GM21528 (cell line): ENCODE data around the gene ZMYM3.
A peak's percentile ranks its signal among the peaks of the same experiment; 100 is the strongest.
"Not testable (repeated sequence)": the region's sequence is repeated elsewhere in the genome, so short reads cannot be mapped to it uniquely, and the experiment has no call there.

ENCODE experiments used
- ATAC-seq: cut with Tn5 transposase; IDR thresholded peaks from one replicate; pipeline ENCODE4 v1.9.1; 2021; ENCODE audit warnings: mild to moderate bottlenecking, moderate library complexity; ENCODE audit not compliant: unreplicated experiment, low FRiP score

The ZMYM3 gene

DNA sequence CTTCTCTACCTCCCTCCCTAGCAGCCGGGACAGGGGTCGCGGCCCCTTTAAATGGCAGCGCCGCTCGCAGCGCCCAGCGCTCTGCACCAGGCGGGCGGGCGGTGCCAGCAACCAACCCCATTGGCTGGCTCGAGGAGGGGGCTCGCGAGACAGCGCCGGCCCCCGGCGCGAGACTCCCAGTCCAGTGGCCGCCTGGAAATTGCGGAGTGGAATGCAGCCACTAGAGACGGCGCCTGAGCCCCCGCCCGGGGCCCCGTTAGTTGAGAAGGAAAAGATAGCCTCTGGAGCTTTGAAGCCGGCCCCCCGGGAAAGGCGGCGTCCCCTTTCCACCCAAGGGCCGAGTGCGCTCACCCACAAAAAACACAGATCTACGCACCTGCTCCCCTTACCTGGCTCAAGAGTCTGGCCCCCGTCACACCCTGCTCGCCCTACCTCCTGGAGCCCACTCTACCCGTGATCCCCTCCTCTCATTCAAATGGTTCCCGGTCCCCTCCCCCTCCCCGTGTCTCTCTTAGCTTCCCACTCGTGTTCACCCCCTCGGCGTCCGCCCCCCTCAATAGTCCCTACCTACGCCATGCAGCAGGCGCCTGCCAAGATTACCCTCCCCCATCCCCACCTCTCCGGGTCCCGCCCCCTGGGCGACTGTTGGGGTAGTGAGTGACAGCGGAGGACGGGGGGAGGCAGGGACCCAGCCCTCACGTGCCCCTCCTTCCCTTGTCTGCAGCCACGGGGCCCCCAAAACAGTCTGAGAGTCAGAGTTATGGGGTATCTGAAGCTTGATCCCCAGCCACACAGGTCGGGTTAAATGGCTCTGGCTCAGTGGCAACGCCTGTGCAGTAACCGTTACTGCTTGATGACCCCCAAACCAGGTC lies at the start of gene ZMYM3:
Gene ZMYM3 (minus strand): TSS at position 49 of the 872 bp plus-strand sequence. CDS start 885 bp downstream, outside the sequence.
- peak; percentile 83 for ATAC-seq

DNA sequence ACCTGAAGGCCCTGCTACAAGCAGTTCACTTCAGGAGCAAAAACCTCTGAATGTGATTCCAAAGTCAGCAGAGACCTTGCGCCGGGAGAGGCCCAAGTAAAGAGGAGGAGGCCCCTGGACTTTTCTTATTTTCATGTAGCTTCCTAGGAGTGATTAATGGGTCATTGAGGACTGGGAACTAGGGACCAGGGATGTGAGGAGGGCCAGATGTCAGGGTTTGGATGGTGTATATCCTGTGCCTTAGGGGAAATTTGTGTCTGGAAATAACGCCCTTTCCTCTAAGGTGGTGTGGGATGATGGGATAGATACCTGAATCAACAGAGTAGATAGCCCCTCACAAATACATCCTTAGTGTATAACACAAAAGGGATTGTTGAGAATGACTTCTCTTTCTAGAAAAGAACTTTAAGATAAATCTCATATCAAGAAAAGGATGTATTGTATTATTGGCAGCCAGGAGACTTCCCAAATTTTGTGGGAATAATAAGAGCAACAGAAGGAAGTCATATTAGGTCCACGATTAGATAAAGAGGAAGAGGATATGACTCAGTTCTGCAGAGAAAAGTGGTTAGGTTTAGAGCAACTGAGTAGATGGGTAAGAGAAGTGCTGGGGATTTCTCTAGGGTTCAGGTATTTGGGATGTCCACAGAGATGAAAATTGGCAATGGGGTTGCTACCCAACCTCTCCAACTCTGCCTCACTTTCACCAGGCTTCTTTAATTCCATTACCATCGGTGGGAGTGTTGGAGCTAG lies 48.7 kb upstream of the ZMYM3 start:
- ATAC-seq: no peak

DNA sequence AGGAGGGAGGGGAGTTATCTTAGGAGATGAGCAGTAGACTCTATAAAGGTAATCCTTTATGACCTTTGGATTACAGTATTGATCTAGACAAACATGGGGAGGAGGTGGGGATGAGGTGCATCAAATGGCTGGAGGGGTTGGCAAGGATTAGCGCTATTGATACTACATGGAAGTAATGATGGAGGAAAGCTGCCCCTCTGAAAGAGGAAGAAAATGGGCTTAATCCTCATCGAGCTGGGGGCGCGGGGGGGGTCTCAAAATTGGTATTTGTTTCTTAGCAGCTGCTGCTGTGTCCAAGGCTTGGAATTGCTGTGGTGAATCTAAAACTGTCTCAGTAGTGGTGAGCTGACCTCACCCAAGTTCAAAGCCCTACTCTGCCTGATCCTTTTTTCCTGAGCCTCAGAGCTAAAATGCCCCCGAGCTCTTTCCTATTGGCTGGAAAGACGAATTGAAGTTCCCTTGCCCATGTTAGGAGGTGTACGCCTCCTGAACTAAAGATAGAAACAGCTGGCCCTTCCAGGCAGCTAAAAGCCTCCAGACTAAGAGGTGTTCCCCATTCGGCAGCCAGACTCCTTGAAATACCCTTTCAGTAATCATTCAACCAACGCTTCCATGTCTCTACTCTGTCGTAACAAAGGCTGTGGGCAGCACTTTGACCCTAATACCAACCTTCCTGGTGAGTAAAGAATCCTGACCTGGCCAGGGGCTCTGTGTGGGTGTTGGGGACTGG lies 47.4 kb upstream of the ZMYM3 start, which contains the start of gene ITGB1BP2:
Gene ITGB1BP2 (plus strand): TSS at position 556 of the 730 bp plus-strand sequence. CDS start 57 bp downstream, at position 613.
- no peak for ATAC-seq

DNA sequence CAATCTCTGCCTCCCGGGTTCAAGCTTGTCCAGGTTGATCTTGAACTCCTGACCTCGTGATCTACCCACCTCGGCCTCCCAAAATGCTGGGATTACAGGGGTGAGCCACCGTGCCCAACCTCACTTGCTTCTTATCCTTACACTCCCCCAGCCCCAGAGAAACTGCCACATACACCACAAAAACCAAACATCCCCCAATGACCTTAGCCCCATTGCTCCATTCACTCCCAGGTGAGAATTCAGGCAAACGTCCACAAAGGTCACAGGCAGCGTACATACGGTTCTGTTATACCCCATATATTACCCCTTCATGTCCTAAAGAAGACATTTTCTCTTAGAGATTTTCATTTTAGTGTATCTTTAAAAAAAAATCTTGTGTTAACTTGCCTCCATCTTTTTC lies 46.6 kb upstream of the ZMYM3 start:
- ATAC-seq: not testable (repeated sequence)

DNA sequence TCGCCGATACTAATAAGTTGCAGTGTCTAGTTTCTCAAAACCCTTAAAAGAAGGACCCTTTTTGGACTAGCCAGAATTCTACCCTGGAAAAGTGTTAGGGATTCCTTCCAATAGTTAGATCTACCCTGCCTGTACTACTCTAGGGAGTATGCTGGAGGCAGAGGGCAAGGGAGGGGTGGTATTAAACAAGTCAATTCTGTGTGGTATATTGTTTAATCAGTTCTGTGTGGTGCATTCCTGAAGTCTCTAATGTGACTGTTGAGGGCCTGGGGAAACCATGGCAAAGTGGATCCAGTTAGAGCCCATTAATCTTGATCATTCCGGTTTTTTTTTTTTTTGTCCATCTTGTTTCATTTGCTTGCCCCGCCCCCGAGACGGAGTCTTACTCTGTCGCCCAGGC lies 46.1 kb upstream of the ZMYM3 start:
- not testable (repeated sequence) for ATAC-seq

DNA sequence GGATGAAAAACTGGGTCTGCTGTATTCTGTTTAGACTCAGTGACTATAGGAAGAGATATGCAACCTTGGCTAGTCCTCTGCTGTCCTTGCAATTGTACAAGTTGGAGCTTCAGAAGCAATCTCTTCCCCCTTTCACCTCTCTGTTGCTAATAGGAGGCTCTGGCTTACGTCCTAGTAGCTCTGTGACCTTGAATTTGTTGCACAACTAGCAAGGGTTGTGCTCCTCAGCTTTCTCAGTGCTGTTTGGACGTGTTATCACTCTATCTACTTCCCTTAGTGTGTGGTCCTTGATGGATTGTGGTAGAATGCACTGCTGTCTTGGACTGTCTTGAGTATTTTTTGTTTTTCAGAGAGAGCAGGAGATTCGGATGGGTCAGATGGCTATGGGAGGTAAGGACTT lies 44.2 kb upstream of the ZMYM3 start:
- no peak for ATAC-seq

DNA sequence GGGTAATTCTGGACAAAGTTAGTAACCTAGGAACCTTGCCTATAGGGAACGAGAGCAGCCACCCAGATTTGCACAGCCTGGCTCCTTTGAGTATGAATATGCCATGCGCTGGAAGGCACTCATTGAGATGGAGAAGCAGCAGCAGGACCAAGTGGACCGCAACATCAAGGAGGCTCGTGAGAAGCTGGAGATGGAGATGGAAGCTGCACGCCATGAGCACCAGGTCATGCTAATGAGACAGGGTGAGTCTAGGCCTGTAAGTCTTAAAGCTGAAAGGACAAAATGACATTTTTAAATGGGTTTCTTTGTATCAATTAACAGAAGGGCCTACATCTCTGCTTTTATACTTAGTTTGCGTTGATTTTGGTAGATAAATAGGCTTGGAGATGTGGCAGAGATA lies 42.9 kb upstream of the ZMYM3 start:
- no peak for ATAC-seq

DNA sequence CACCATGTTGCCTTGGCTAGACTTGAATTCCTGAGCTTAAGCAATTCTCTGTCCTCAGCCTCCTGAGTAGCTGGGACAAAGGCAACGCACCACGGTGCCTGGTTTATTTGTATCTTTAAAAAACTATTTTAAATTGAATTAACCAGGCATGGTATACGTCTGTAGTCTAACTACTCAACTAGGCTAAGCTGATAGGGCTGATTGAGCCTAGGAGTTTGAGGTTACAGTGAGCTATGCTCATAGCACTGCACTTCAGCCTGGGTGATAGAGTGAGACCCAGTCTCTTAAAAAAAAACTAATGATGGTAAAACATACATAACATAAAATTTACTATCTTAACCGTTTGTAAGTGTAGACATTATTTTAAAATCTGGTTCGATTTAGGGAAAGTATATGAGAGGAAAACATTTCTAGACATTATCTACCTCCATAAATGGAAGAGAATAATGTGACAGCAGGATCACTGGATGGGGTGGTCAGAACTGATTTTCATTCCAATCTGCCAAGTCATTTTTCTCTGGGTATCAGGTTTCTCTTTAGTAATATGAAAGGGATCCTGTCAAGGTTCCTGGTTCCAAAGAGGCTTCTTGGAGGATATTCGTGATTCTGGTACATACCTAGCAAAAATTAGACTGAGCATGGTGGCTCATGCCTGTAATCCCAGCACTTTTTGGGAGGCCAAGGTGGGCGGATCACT lies 38.9 kb upstream of the ZMYM3 start:
- ATAC-seq: no peak

DNA sequence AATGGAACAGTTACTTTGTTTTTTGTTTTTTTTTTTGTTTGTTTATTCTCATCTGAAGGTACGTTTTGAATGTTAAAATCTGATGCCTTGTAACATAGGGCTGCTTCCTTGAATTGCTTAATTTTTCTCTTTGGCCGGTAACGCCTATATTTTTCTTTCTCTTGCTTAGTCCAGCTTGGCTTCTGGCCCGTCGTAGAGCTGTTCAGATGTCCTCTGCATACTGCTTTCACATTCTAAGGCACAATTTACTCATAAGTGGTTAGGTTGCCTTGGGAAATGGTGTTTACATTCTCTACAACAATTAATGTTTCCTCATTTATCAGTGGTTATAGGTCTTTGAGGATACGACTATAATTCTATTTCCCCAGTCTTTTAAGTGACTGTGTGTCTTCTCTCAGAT lies 37.4 kb upstream of the ZMYM3 start:
- ATAC-seq: no peak

DNA sequence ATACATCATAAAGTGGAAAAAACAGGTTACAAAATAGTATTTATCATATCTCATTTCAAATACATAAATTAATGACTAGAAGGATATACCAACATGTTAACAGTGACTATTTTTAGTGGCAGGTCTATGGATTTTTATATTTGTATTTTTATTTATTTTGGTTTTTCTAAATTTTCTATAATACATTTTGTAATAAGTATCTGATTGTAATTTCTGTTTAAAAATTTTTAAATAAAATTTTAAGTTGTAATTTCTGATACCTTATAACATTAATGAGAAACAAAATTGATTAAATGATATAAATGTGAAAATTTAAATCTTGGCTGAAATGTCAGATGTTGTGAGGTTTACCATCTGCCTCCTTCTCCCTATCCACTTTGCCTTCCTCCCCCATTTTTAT lies 32.0 kb upstream of the ZMYM3 start:
- ATAC-seq: no peak

DNA sequence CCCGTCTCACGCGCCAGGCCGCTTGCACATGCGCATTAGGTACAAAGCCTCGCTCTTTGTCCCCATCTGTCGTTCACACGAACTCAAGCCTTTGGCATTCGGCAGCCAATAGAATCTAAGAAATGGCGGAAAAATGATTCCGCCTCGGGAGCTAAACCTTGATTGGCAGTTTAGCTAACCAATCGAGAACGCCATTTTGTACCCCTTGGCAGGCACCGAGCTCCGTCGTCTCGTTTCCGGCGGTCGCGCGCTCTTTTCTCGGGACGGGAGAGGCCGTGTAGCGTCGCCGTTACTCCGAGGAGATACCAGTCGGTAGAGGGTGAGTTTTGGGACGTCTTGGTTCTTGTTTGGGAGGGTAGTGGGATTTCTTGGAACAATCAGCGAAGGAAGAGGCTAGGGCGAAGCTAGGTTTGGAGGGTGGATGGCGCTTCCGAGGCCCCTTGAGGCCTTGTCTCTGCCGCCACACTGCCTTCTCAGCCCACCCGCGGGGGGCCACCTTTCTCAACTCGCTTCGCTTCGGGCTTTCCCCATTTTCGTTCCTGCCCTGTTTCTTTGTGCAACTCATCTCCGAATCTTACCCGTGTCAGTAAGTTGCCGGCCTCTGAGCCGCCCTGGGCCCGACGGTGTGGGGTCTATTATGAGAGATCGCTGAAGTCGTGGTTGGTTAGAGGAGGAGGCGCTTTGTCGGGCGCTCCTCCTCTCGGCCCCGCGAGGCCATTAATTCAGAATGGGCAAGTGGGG lies 29.6 kb upstream of the ZMYM3 start, which contains the start of gene NONO:
Gene NONO (plus strand): TSS at position 233 of the 741 bp plus-strand sequence. CDS start 7,003 bp downstream, outside the sequence.
- ATAC-seq: peak; percentile 78

DNA sequence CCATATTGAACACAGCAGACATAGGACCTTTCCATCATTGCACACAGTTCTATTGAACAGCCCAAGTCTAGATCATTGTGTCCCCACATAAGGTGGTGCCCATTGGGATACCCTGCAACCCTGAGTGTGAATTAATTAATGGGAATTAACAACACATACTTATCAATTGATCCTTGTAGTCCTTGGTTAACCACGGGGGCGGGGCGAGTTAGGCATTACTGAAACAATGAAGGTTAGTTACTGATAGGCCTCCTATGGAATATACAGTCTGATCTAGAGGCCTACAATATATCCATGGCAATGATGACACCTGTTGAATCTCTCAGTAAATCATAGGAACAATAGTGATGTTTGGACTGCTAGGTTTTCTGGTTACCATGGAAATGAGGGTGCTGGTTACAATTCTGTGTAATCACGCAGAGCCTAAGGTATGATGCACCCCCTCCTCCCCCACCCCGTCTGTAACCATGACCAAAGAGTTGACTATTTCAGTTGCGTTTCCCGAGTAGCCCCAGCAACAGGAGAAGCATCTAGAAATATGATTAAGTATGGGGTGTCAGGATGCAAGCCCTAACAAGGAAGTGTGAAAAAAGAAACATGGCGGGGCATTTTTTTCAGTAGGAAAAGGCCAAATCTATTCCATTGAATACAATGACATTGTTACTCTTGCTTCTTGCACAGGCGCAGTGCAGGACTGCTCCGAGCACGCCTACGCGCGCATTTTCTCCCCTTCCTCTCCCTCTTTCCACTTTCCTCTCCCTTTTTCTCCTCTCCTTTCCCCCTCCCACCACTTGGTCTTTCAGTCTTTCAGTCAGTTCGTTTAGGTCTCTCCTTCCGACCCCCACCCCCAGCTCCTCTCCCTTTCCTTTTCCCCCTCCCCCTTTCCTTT lies 28.8 kb upstream of the ZMYM3 start:
- ATAC-seq: peak; percentile 32

DNA sequence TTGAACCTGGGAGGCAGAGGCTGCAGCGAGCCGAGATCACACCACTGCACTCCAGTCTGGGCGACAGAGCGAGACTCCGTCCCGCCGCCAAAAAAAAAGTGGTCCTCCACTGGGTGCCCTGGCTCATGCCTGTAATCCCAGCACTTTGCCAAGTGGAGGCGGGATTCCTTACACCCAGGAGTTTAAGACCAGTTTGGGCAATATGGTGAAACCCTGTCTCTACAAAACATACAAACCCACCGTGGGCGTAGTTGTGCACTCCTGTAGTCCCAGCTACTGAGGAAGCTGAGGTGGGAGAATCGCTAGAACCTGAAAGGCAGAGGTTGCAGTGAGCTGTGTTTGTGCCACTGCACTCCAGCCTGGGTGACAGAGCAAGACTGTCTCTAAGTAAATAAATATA lies 27.4 kb upstream of the ZMYM3 start:
- not testable (repeated sequence) for ATAC-seq

DNA sequence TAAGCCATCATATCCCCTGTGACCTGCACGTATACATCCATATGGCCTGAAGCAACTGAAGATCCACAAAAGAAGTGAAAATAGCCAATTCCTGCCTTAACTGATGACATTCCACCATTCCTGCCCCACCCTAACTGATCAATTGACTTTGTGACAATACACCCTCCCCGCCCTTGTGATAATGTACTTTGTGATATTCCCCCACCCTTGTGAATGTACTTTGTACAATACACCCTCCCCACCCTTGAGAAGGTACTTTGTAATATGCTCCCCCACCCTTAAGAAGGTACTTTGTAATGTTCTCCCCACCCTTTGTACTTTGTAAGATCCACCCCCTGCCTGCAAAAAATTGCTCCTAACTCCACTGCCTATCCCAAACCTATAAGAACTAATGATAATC lies 18.4 kb upstream of the ZMYM3 start:
- ATAC-seq: not testable (repeated sequence)

DNA sequence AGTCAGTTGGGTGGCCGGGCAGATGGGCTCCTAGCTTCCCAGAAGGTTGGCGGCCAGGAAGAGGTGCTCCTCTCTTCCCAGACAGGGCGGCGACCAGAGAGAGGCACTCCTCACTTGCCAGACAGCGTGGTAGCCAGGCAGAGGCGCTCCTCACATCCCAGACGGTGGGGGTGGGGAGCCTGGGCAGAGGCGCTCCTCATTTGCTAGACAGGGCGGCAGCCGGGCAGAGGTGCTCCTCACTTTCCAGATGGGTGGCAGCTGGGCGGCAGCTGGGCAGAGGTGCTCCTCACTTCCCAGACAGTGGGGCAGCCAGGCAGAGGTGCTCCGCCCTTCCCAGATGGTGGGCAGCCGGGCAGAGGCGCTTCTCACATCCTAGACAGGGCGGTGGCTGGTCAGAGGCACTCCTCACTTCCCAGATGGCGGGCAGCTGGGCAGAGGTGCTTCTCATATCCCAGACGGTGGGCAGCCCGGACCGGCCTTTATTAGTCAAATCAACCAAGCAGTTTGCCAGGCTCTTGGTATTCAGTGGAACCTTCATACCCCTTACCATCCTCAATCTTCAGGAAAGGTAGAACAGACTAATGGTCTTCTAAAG lies 16.0 kb upstream of the ZMYM3 start:
- no peak for ATAC-seq

DNA sequence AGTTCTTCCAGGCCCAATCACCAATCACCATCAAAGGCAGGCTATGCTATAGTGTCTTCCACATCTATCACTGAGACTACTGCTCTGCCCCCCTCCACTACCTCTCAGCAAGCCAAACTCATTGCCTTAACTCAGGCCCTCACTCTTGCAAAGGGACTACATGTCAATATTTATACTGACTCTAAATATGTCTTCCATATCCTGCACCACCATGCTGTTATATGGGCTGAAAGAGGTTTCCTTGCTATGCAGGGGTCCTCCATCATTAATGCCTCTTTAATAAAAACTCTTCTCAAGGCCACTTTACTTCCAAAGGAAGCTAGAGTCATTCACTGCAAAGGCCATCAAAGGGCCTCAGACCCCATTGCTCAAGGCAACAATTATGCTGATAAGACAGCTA lies 14.7 kb upstream of the ZMYM3 start:
- ATAC-seq: not testable (repeated sequence)

DNA sequence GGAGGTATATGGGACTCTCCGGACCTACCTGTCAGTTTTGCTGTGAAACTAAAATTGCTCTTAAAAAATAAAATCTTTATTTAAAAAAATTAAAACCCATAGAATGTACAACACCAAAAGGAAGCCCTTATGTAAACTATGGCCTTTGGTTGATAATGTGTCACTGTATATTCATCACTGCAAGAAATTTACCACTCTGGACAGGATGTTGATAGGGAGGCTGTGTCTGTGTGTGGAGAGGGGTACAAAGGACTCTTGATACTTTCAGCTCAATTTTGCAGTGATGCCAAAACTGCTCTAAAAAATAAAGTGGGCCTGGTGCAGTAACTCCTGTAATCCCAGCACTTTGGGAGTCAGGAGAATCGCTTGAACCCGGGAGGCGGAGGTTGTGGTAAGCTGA lies 2.9 kb upstream of the ZMYM3 start:
- no peak for ATAC-seq

DNA sequence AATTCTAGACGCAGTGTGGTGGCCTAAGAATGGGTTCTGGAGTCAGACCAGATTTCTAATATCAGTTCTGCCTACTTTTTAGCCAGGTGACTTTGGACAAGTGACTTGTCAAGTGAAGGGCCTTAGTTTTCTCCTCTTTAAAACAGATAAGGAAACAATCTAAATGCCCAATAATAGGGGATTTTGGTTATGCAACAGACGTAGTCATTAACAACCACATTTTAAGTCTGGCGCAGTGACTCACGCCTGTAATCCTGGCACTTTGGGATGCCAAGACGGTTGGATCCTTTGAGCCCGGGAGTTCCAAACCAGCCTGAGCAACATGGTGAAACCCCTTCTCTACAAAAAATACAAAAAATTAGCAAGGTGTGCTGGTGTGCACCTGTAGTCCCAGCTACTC lies 2.1 kb upstream of the ZMYM3 start:
- no peak for ATAC-seq
